HG02763 (cell line): ENCODE measurements around the gene DUSP10.

Experiments
- ATAC-seq: cut with Tn5 transposase; IDR thresholded peaks from one replicate; pipeline ENCODE4 v1.9.1; 2021; ENCODE audit warnings: mild to moderate bottlenecking, moderate library complexity; ENCODE audit not compliant: unreplicated experiment

The DUSP10 gene

GRCh38 chr1:221766210-221766609, 24.3 kb upstream of the DUSP10 start:
- no peak for ATAC-seq

DNA sequence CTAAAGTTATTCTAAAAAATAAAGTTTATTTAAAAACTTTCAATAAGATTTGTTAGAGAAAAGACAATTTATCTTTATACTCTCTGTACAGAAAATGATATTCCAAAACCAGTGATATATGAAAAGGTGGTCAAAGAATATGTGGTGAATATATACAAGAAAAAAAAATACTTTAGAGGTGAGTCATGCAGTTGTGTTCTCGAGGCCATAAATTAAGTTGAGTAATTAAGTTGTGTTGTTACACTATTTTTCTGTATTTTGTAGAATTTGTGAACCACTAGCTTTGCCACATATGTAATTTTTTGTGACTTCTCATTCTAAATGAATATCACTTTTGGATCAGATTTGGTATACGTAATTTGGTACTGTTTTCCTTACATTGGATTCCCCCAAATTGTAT, 23.6 kb upstream of the DUSP10 start:
- ATAC-seq, result no peak

GRCh38 chr1:221762121-221762520, 20.2 kb upstream of the DUSP10 start:
- ATAC-seq, result no peak

DNA sequence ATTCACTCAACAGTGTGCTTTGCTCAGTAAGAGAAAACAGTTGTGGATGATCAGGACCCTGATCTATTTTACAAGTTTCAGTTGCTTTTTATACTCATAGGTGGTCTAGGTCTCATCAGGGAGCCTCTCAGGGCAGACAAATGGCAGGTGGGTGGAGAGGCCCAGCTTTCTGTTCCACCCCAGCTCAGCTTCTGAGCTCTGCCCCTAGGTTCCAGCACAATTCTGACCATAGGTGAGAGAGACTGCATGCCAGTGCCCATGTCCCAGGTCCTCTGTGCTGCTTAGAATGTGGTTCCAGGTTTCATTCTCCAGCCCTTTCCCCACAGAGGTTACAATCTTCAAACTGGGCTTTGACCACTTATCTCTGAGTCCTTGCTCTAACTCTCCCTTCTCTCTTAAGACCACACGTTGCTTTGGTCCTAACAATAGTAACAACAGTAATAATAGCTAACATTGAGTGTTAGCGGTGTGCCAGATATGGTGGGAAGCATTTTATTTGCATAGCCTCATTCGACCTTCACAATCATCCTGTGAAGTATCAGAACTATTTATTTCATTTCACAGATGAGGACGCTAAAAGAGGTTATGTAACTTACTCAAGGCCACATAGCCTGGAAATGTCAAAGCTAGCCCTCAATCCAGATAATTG, 19.6 kb upstream of the DUSP10 start:
- ATAC-seq, result peak; percentile 66

- ATAC-seq, result no peak
Measured at GRCh38 chr1:221760911-221761310, 19.0 kb upstream of the DUSP10 start.

DNA sequence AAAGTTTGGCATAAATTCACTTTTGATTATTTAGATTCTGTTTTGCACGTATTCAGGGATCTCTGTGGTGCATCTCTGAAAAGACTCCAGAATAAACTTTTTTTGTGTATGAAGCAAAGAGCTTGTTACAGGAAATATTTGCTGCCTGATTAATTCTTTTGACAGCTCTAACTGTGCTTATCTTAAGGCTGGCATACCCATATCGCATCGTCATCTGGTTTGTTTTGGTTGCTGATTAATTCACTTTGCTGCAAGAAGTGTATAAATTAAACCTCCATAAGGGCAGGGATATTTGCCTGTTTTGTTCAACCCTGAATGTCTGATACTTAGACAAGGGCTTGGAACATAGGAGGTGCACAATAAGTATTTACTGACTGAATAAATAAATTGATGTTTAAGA, 17.5 kb upstream of the DUSP10 start:
- no peak for ATAC-seq

- ATAC-seq, result no peak
Measured at GRCh38 chr1:221758455-221758854, 16.6 kb upstream of the DUSP10 start.

GRCh38 chr1:221756830-221757551, 15.1 kb upstream of the DUSP10 start:
- no peak for ATAC-seq

- ATAC-seq, result peak; percentile 31
Measured at GRCh38 chr1:221753828-221754188, 11.9 kb upstream of the DUSP10 start.

DNA sequence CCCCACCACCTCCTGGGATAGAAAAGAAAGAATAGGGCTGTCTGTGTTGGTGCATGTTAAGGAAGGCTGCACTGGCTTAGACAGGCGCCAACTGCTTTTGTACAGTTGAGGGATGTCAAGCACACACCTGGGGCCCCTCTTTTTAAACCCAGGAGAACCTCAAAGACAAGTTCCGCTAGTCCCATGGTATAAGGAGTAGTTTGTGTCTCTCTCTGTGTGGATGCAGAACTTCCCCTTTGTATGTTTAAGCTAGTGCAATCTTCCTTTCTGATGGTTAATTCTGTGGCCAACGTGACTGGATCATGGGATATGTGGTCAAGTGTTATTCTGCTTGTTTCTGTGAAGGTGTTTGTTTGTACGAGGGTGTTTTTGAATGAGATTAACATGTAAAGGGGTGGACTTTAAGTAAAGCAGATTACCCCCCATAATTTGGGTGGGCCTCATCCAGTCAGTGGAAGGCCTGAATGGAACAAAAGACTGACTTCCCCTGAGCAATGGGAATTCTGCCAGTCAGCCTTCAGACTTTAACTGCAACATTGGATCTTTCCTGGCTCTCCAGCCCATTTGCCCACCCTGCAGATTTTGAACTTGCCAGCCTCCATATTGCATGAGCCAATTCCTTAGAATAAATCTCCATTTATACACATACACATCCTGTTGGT, 9.5 kb upstream of the DUSP10 start:
- ATAC-seq, result no peak

DNA sequence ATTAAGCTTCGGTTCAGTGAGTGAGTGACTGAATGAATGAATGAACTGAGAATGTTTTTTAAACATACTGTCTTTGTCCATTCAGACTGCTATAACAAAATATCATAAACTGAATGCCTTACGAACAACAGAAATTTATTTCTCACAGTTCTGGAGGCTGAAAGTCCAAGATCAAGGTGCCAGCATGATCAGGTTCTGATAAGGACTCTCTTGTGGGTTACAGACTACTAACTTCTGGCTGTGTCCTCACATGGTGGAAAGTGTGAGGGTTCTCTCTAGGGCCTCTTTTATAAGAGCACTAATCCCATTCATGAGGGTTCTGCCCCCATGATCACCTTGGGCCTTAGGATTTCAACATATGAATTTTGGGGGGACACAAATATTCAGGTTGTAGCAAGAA, 7.1 kb upstream of the DUSP10 start:
- no peak for ATAC-seq

DNA sequence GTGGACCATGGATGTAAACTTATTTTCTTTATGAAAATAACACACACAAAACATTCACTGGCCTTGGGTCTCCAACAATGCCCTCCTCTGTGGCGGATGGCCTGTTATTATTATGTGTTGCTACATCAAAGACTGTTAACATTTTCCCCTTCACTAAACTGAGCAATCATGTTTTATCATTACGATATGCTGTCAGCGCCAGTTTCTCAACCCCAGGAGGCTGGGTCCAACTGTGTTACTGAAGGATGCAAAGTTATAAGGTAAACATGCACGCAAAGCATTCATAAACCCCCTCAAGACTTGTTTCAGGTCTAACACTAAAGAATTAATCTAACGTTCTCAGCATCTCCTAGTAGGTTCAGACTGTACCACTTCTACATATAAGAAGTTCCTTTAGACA, 6.0 kb upstream of the DUSP10 start:
- ATAC-seq, result no peak

GRCh38 chr1:221743416-221744208, 1.7 kb upstream of the DUSP10 start:
- ATAC-seq, result no peak

DNA sequence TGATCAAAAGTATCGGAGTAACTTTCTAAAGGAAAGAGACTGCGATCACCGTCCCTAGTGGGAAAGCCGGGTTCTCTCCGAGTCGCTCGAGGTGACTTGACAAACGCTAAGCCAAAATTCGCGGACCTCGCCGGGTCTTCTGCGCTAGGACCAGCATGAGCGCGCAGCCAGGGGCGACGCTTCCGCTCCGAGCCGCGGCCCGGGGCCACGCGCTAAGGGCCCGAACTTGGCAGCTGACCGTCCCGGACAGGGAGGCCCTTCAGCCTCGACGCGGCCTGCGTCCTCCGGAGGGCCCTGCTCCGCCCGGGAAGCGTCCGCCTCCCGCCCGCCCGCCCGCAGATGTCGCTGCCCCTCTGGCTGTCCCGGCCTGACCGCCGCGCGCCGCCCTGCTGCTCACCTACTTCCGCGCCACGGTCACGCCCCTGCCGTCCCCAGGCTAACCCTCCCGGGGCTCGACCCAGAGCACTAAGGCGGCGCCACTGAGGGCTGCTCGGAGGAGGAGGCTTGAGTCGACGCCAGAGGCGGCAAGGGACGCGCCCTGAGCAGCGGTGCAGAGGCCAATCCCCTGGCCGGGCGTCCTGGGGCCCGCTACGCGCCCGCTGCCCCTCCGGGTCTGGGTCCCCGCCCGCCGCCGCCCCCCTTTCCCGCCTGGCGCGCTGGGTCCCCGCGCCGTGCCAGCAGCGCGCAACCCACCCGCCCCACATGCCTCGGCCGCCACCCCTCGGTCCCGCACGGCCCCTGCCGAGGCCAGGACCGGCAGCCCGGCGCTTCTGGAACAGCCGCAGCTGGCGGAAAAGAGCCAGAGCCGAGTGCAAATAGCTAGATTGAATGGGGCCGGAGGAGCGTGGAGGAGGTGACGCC, 896 bp upstream of the DUSP10 start:
- ATAC-seq, result peak; percentile 45

- no peak for ATAC-seq
Measured at GRCh38 chr1:221740993-221741702, 741 bp downstream of the DUSP10 start.

DNA sequence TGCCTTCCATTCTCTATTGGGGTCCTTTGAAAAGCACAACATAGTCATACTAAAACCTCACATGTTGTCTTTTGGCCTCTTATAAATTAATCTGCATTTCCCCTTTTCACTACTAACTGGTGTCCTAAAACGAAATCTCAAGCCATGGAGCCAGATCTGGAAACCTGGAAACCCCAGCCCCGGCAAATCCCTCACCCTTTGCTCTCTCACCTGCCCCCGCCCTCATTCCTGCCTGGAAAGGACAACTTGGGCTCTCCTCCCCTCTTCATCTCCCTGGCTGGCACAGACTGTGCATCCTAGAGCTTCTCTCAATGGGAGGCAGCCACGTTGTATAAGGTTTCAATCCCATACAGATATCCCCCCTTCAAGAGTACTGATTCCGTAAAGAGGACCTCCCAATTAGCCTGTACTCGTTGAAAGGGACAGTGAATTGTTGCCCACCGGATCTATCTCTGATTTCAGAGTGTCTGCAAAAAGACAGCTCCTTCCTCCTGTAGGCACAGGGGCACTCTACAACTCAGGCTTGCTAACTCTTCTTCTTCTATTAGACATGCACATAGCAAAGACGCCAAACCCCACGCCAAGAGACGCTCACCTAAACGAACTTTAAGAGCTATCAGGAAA, 1.4 kb downstream of the DUSP10 start:
- no peak for ATAC-seq

- ATAC-seq, result no peak
Measured at GRCh38 chr1:221739677-221740025, 2.2 kb downstream of the DUSP10 start.

DNA sequence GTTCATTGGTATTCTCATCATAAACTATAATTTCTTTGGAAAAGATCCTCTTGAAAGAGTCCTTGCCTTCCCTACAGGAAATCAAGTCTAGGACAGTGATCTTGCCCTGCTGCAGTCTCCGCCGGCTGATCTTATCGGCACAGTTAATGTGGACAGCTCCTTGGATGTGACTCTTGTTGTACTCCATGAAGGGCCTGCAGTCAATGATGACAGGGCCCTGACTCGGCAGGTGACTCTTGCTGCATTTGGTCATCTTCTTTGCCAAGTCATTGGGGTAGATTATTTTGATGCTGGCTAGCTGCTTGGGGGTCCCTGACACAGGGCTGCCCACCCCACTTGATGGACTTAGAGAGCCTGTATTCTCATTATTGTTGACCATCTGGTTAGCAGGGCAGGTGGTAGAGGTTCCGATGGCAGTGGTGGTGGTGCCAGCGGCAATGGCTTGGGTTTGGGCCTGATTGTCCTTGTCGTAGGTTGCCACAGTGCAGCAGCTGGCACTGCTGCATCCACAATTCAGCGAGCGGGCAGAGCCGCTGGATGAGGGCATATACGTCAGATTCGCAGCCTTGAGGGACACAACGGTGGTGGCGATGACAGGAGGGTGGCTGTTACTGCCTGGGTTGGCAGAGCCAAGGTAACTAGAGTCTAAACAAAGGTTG, 2.7 kb downstream of the DUSP10 start:
- ATAC-seq, result no peak

GRCh38 chr1:221736714-221737113, 5.2 kb downstream of the DUSP10 start:
- no peak for ATAC-seq
